ENCODE data around the gene FLII. TPM values are rescaled to one million over a fixed set of nuclear protein-coding genes. Genes with fewer than 3 reads are reported as not detected.

FLII gene
- total RNA-seq, 1 donor from 2014 or later, result 327 TPM

GRCh38 chr17:18246109-18246725 is 12.3 kb downstream of the FLII start:
- Histone ChIP-seq H3K27ac (no peak overlapping the region), H3K9me3 (no peaks in the 10 kb centered on the region), H3K27me3 (ENCODE audit: low read depth) (no peaks in the 10 kb centered on the region), H3K4me1 (peaks cover 18% of the 10 kb centered on the region), H3K4me3 (no peak overlapping the region), H3K36me3 (peaks cover 91% of the 10 kb centered on the region)
- TF ChIP-seq CTCF (IDR thresholded peaks at IDR 0.05), result no peak
- intact Hi-C loops (cut with DNase I), result no loop called here
- no peak for ATAC-seq
- no peak for DNase-seq

- Histone ChIP-seq H3K9me3 (no peaks in the 10 kb centered on the region), H3K27me3 (ENCODE audit: low read depth) (no peaks in the 10 kb centered on the region), H3K36me3 (peaks cover 83% of the 10 kb centered on the region), H3K4me3 (no peak overlapping the region), H3K27ac (no peak overlapping the region), H3K4me1 (peaks cover 18% of the 10 kb centered on the region)
- no peak for TF ChIP-seq CTCF (IDR thresholded peaks at IDR 0.05)
- ATAC-seq (no peak), DNase-seq (no peak)
- intact Hi-C loops (cut with DNase I), result no loop called here
Observed at GRCh38 chr17:18245038-18245776, 13.3 kb downstream of the FLII start.

GRCh38 chr17:18241229-18241871 is 17.2 kb downstream of the FLII start:
- no peaks in the 10 kb centered on the region for H3K27me3 ChIP-seq (ENCODE audit: low read depth)
- no peak overlapping the region for H3K4me3 ChIP-seq
- no peak for TF ChIP-seq CTCF (IDR thresholded peaks at IDR 0.05)
- H3K27ac ChIP-seq, result no peak overlapping the region
- intact Hi-C loops (cut with DNase I), result no loop called here
- H3K9me3 ChIP-seq, result no peaks in the 10 kb centered on the region
- ATAC-seq (no peak), DNase-seq (no peak)
- H3K36me3 ChIP-seq, result peaks cover 66% of the 10 kb centered on the region
- H3K4me1 ChIP-seq, result no peaks in the 10 kb centered on the region

GRCh38 chr17:18240449-18240848 is 18.1 kb downstream of the FLII start:
- Histone ChIP-seq H3K36me3 (peaks cover 62% of the 10 kb centered on the region), H3K27ac (no peak overlapping the region), H3K27me3 (ENCODE audit: low read depth) (no peaks in the 10 kb centered on the region), H3K9me3 (no peaks in the 10 kb centered on the region), H3K4me1 (no peaks in the 10 kb centered on the region), H3K4me3 (no peak overlapping the region)
- TF ChIP-seq CTCF (IDR thresholded peaks at IDR 0.05), result no peak
- intact Hi-C loops (cut with DNase I), result no loop called here
- DNase-seq, result no peak
- no peak for ATAC-seq

- TF ChIP-seq CTCF (IDR thresholded peaks at IDR 0.05), result no peak
- Histone ChIP-seq H3K9me3 (no peaks in the 10 kb centered on the region), H3K27ac (no peak overlapping the region), H3K36me3 (peaks cover 66% of the 10 kb centered on the region), H3K4me1 (no peaks in the 10 kb centered on the region), H3K27me3 (ENCODE audit: low read depth) (no peaks in the 10 kb centered on the region), H3K4me3 (no peak overlapping the region)
- intact Hi-C loops (cut with DNase I), result no loop called here
- DNase-seq (no peak), ATAC-seq (no peak)
Observed at GRCh38 chr17:18238299-18238698, 20.2 kb downstream of the FLII start.
